HG03135 (cell line): ENCODE measurements around the gene EGLN2.
"Not testable (repeated sequence)": the region's sequence is repeated elsewhere in the genome, so short reads cannot be mapped to it uniquely, and the experiment has no call there.

Experiments used
- ATAC-seq: cut with Tn5 transposase; IDR thresholded peaks from one replicate; pipeline ENCODE4 v1.9.1; 2021; ENCODE audit warnings: mild to moderate bottlenecking, moderate library complexity; ENCODE audit not compliant: unreplicated experiment

EGLN2 gene

GRCh38 chr19:40798683-40799557, at the start of gene EGLN2:
EGLN2 (plus strand) TSS chr19:40799191; CDS start chr19:40800573, 1,382 bp downstream.
- ATAC-seq, result peak; percentile 68

- ATAC-seq, result peak; percentile 84
These were observed 48.7 kb upstream of the EGLN2 start, which contains the start of gene ACTMAP for GRCh38 chr19:40750058-40750873. ACTMAP (minus strand) TSS chr19:40750477; CDS start chr19:40749803, 674 bp downstream.

GRCh38 chr19:40750874-40751537, 48.0 kb upstream of the EGLN2 start, which contains the start of gene SNRPA:
SNRPA (plus strand) TSS chr19:40751203; CDS start chr19:40751409, 206 bp downstream.
- peak; percentile 58 for ATAC-seq

- ATAC-seq, result no peak
These were observed 46.7 kb upstream of the EGLN2 start for GRCh38 chr19:40752257-40752781.

- no peak for ATAC-seq
These were observed 44.3 kb upstream of the EGLN2 start for GRCh38 chr19:40754611-40755247.

- ATAC-seq, result no peak
These were observed 43.8 kb upstream of the EGLN2 start for GRCh38 chr19:40755248-40755624.

GRCh38 chr19:40755791-40756190, 43.2 kb upstream of the EGLN2 start:
- ATAC-seq, result no peak

GRCh38 chr19:40756502-40757110, 42.4 kb upstream of the EGLN2 start:
- no peak for ATAC-seq

GRCh38 chr19:40758491-40758890, 40.5 kb upstream of the EGLN2 start:
- ATAC-seq, result no peak

- no peak for ATAC-seq
These were observed 39.6 kb upstream of the EGLN2 start for GRCh38 chr19:40759352-40759751.

GRCh38 chr19:40762754-40763470, 36.1 kb upstream of the EGLN2 start:
- no peak for ATAC-seq

GRCh38 chr19:40763526-40763925, 35.5 kb upstream of the EGLN2 start:
- no peak for ATAC-seq

GRCh38 chr19:40763963-40764362, 35.0 kb upstream of the EGLN2 start:
- ATAC-seq, result no peak

GRCh38 chr19:40766385-40766784, 32.6 kb upstream of the EGLN2 start:
- not testable (repeated sequence) for ATAC-seq

- ATAC-seq, result no peak
These were observed 30.1 kb upstream of the EGLN2 start for GRCh38 chr19:40768869-40769268.

- ATAC-seq, result not testable (repeated sequence)
These were observed 27.7 kb upstream of the EGLN2 start for GRCh38 chr19:40771101-40771862.

- no peak for ATAC-seq
These were observed 23.9 kb upstream of the EGLN2 start, which contains the start of gene MIA for GRCh38 chr19:40774916-40775631. MIA (plus strand) TSS chr19:40775521; CDS start chr19:40775543, 22 bp downstream.

- no peak for ATAC-seq
These were observed 23.4 kb upstream of the EGLN2 start for GRCh38 chr19:40775632-40776022.
